Measurements from ENCODE around the gene SYCP3.

DNA sequence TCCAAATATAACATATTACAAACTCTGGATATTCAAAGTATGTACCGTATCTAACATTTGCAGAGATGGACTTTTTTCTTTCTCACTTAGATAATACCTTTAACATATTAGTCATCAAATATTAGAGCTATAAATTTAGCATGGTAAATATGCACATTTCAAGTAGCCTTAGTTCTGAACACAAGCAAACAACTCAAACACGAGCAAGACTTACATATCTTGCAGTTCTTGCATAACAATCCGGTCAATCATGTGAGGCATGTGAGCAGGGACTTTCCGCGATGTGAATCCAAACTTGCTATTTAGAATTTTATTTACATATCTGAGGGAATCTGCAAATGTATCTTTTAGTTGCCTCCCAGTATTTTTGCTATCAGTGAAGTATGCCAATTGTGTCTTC, 22.1 kb upstream of the SYCP3 start:
- TF ChIP-seq CTCF (conservative IDR thresholded peaks at IDR 0.05 in 1 of 2, IDR thresholded peaks at IDR 0.05 in 1 of 2; ENCODE audit: low read depth in 1 of 2, low read length in 2 of 2) (no peak), EZH2 (IDR thresholded peaks at IDR 0.05; ENCODE audit: low read length, missing control alignments) (no peak)
